GM18520 (cell line): ENCODE measurements around the gene ATP23.

Experiments used
- ATAC-seq: cut with Tn5 transposase; IDR thresholded peaks from one replicate; pipeline ENCODE4 v1.9.1; 2021; ENCODE audit not compliant: unreplicated experiment

The ATP23 gene

DNA sequence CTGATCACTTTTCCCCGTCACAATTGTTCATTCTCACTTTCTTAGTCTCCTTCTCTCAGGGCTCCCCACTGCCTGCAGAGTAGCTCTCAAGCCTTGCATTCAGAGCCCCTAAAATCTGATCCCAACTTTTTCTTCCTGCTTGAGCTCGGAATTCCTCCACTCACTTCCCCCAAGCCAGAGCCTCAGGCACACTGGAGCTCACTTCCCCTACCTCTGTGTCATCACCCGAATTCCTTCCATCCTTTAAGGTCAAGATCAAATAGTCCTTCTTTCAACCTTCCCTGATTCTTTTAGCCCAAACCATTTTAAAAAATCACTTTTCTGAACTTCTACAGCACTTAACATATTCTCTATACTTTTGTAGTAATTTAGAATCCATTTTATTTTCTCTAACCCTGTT lies 34.1 kb upstream of the ATP23 start:
- no peak for ATAC-seq

DNA sequence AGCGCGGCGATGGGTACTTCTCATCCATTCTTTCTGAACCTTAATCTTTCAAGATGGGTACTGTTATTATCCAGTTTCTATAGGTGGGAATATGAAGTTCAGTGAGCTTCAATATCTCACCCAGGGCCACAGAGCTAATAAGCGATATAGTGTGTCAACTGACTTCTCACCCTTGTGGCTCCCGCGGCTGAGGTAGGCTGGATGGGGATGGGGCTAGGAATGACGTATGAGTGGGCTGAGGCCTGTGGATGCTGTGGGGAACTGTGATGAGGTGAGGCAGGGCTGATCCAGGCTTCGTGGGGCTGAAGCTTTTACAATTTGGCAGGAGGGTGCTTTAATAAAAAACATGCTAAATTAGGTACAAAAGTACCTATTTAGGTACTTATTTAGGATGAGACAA lies 32.9 kb upstream of the ATP23 start:
- ATAC-seq, result no peak

DNA sequence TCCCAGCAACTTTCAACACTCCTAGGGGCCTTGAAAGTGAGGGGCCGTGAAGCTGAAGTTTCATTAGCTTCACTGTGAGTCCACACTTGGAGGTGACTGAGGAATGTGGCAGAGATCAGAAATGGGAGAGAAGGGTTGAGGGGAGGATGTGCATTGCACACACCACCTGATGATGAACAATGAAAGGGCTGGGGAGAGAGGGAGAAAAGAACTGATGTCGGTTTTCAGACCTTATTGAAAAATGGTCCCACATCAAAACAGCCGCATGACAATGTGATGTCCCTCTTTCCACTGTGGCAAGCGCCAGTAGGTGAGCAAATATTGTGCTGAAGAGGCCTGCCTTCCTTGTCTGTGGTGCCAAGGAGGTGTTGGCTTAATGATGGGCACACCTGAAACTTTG lies 32.3 kb upstream of the ATP23 start:
- no peak for ATAC-seq

DNA sequence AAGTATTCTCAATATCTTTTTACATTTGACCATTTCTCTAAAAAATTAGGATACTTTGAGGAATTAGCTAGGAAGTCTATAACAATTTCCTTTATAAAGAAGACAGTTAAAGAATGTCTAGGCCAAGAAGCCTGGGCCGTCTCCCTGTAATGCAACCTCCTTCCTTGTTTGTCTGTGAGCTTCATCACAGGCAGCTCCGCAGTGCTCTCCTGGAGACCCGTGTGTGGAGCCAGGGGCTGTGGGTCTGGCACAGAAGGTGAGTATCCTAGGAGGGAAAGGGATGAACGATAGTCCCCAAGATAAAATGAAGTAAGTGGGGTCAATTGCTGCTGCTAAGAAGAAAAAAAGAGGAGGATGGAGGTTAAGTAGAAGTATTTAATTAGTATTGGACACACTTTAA lies 31.8 kb upstream of the ATP23 start:
- ATAC-seq, result no peak

DNA sequence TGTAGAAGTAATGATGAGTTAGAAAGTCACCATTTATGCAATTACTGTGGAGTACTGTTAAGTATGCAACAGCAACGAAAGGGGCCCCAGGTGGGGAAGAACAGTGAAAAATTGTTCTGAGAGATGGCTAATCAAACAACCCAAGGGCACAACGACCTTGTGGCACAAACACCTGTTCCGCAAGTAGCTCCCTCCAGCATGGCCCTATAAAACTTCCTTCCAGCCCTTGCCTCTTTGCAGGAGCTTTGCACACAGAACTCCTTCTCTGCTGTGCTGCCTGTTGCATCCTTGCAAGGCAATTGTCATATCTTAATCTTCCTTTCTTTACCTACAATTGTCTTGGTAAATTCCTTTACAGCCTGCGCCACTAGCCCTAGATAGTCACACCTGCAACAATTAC lies 23.2 kb upstream of the ATP23 start:
- no peak for ATAC-seq

DNA sequence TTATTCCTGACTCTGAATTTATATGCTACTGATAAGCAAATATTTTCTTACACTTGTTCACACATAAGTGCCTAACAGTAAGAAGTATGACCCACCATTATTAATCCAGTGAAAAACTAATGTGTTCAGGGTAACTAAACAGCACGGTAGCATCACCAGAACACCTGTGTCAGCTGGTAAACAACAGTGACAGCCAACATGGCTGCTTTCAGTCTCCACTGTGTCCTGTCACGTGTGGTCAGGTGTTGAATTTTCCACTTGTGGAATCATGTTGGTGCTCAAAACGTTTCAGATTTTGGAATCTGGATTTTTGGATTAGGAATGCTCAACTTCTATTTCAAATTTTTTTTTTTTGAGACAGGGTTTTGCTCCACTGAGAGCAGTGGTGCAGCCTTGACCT lies 14.3 kb upstream of the ATP23 start:
- no peak for ATAC-seq

DNA sequence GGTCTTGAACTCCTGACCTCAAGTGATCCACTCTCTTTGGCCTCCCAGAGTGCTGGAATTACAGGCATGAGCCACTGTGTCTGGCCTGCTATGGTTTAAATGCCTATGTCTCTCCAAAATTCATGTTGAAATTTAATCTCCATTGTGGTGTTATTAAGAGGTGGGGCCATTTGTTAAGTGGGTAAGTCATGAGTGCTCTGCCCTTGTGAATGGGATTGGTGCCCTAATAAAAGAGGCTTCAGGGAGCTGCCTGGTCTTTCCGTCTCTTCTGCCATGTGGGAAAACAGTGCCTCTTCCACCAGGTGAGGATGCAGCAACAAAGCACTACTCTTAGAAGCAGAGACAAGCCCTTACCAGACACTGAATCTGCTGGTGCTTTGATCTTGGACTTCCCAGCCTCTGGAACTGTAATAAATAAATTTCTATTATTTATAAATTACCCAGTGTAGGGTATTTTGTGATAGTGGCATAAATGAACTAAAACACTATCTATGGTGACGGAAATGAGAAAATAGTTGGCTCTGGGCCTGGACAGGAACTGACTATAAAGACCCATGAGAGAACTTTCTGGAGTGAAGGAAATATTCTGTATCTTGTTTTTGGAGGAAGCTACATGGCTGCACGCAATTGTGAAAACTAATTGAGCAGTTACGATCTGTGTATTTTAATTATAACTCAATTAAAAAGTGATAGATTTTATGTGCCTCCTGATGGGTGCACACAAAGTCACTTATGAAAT lies 12.1 kb upstream of the ATP23 start:
- no peak for ATAC-seq

DNA sequence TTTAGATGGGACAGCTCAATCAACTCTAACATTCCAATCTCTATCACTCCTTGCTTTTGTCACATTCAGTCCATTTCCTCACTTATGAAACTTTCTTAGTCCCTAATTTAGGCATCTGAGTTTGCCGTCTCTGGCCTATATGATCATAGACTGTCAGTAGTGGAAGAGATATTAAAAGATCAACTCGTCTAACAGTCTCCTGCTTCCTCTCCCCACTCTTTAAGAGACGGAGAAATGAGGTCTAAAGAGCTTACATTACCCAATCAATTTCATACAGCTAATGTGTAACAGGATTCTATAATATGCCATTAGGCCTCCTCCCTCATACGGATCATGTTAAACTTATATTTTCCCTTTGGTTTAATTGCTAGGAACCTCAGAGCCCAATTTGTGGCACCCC lies 6.5 kb upstream of the ATP23 start:
- no peak for ATAC-seq

DNA sequence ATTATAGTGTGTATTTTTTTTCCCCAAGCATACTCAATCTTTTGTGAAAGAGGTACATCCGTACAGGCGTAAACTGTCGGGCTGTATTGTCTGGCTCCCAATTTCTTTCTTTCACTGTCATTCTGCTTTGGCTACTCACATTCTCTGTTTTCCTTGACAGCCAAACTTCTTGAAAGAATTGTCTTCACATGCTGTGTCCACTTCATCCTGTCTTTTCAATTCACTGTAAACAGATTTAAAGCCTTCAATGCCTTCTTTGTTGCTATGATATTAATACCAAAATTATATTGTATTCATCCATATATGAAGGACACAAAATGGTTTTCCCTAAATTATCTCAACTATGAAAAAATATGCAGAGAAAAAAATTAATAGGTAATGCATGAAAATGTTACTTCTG lies 6.0 kb upstream of the ATP23 start:
- ATAC-seq, result no peak

DNA sequence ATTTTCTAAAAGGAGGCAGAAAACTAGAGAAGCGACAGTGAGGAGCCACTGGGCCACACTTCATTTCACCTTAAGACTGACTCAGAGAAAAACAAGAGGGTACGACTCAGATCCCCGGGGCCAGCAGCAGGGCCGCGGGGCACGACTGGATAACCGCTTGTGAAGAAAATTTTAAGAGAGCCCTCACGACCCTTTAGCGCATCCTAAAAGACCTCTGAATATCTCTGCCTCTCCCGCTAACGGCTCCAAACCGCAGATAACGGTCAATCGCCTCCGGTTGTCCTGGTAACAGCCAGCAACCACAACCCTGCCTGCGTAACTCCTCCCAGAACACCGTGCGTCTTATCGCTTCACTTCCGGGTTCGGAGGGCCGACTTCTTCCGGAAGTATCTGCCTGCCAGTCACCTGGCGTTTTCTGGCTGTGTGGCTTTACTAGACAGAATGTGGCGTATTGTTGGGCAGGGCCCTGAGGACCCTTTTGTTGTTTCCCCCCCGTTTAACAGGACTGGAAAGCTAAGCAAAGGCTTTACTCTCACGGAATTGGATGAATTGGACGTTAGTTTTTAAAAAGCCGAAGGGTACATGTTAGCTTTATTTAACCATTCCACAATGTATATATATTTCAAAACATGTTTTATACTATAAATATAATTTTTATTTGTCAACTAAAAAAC lies 5.4 kb upstream of the ATP23 start:
- ATAC-seq, result peak; percentile 99

DNA sequence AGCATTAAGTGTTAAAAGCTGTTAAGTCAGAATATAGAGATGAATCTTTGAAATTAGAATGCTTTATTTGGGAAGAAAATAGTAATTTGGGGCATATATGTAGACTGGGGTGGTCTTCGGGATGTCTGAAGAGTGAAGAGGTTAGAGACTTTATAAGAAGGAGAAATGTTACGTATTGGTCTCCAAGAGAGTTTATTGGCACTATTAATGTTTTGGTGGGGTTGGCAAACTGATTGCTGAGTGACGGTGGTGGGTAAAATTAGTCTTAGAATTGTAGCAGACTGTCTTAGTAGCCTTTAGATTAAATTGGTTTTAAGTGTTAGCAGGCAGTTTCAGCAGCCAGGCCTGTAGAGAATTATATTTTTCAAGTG lies 4.9 kb upstream of the ATP23 start:
- ATAC-seq, result no peak

DNA sequence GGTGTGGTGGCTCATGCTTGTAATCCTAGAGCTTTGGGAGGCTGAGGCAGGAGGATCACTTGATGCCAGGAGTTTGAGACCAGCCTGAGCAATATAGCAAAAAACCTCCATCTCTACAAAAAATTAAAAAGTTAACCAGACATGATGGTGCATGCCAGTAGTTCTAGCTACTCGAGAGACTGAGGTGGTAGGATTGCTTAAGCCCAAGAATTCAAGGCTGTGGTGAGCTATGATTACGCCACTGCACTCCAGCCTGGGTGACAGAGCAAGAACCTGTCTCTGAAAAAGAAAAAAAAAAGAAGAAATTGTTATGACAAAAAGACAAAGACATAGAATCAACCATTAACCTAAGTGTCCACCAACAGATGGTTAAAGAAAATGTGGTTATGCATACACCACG lies 2.1 kb upstream of the ATP23 start:
- no peak for ATAC-seq

DNA sequence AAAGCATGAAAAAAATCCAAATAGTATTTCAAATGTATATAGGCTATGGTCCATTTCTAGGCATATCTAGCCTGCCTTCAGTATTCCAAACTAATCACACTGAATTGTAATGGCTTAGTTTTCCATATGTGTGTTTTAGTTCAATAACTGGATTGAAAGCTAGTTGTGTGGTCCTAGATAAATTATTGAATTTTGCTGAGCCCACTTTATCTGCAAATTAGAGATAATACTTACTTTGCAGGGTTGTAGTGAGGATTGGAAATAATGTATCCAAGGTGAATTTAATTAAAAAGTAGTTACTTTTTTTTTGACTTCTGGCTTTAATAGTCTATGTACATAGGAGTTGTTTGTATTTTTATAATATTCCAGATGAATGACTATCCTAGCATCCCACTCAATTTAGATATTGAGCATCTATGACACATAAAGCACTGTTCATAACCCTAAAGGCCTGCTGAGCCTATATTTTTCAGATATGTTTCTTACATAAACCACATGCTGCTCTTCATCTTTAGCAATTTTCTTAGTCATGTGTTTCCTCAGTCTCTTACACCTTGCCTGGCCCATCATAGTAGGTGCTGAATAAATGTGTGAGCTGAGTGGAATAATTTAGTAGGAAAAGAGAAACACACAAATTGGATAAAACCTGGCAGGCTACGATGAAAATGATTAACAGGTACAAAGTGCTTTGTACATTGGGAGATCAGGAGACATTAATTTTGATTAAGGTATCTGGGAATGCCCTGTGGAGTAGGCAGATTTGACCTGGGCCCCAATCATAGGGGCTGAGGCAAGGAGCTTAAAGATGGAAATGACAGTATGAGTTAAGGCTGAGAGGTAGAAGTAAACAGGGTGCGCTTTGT lies 1.1 kb upstream of the ATP23 start:
- no peak for ATAC-seq

DNA sequence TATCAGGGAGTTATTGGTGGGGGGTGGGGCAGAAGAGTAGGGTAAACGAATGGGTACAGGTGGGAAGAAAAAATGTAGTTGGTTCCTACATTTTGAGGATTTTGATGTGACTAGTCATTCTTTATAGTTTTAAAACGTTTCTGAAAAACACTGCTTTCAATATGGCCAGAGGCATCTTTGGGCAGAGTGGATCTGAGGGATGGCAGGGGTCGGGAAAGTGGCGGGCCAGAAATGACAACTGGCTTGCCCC lies 527 bp upstream of the ATP23 start:
- ATAC-seq, result no peak

DNA sequence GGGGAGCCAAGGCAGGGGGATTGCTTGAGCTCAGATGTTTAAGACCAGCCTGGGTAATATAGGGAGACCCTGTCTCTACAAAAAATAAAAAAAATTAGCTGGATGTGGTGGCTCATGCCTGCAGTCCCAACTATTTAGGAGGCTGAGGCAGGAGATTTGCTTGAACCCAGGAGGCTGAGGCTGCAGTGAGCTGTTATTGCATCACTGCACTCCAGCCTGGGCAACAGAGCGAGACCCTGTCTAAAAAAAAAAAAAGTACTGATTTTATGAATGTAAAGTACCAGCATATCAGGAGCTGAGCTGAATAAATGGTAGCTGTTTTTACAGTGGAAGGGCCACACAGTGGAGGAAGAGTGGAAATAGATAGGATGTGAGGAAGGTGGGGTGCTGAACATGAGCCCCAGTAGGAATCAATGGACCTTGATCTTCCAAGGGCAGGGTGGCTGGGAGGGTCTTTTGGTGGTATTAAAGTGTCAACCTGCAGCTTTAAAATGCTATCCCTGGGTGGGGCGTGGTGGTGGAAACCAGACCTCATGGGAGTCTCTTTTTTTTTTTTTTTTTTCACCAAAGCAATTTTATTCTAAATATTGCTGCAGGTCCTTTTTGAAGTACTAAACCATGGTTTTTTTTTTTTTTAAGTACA lies 2.2 kb downstream of the ATP23 start:
- no peak for ATAC-seq

DNA sequence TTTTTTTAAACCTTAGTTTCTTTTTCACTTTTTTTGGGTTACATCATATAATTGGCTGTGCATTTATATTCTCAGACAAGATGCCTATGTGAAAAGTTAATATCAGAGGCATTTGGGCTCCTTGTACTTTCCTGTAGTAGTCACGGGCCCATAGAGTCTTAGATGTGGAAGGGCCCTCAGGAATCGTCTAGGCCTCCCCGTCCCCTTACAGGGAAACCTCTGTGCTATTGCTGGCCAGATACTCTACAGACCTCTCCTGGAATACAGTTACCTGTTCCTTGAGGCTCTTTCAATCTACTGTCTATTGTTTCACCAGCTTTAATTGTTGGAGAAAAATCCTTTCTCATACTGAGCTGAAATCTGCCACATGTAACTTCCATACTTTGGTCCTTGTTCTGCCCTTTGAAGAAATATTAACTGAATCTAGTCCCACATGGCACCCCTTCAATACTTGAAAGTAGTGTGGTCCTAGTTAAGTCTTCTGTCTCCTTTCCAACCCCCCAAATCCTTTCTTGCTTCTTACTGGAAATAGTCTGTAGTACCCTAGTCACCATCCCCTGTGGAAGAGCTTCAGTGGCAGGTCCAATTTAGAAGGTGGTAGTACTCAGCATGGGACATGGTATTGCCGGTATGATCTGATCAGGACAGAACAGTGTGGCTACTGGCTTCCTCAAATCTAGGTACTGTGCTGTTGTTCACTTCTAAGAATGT lies 3.1 kb downstream of the ATP23 start:
- ATAC-seq, result no peak

DNA sequence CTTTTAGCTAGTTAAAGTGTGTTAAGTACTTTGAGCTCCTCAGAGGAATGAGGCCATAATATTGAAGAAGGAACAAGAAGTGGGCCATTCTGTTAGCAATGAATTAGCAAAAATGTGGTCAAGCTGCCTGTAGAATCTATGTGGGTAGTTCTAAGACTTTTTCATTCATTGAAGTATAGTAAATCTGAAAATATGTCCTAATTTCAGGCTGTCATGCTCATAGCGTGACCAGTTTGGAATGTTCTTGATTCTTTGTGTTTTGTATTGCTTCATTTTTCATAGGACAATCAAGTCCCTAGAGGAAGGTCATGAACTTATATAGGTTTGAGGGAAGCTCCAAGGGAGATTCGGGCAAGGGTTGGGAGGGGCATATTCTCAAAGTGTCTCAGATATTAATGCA lies 11.4 kb downstream of the ATP23 start:
- no peak for ATAC-seq

DNA sequence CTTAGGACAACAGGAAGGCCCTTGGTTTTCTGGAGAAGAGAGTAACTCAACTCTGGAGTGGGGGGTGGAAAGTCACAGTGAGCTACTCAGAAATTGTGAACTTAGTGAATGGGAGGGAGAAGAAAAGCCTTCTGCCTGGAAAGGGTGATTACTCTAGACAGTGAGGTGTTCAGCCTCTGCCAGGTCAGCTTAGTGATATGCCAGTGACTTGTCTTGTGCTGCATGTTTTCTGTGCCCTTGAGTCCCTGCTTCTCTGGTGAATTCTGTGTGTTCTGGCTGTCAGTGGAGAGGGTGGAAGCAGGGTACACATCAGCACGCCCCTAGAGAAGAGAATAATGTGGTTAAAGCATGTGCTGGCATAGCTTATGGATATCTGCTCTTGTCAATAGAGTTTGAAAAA lies 13.4 kb downstream of the ATP23 start:
- ATAC-seq, result no peak

DNA sequence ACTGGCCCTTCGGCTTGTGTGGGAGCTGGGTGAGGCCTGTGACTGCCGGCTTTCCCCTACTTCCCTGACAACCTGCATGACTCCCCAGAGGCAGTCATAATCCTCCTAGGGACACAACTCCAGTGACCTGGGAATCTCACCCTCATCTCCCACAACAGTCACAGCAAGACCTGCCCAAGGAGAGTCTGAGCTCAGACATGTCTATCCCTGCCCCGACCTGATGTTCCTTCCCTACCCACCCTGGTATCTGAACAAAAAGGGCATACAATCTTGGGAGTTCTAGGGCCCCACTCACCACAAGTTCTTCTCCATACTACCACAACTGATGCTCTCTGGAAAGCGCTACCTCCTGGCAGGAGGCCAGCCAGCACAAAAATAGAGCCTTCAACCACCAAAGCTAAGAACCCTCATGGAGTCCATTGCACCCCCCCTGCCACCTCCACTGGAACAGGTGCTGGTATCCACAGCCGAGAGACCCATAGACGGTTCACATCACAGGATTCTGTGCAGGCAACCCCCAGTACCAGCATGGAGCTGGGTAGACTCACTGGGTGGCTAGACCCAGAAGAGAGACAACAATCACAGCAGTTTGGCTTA lies 16.8 kb downstream of the ATP23 start:
- ATAC-seq, result no peak

DNA sequence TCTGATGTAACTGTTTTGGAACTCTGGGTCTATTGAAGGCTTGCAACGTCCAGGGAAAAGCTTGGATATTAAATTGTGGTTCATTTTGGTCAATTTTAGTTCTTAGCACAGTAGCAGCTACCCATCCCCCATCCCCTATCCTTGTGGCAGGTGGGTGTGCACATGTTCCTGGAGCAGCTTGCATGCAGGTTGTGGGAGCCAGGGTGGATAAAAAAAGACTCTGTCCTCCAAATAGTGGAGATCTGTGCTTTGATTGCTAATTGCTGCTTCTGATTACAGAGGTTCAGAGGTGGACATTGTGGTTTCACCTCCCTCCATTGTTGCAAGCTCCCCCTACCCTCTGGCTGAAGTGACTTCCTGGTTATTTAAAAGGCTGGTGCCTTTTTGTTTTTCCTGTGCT lies 23.1 kb downstream of the ATP23 start:
- ATAC-seq, result no peak

DNA sequence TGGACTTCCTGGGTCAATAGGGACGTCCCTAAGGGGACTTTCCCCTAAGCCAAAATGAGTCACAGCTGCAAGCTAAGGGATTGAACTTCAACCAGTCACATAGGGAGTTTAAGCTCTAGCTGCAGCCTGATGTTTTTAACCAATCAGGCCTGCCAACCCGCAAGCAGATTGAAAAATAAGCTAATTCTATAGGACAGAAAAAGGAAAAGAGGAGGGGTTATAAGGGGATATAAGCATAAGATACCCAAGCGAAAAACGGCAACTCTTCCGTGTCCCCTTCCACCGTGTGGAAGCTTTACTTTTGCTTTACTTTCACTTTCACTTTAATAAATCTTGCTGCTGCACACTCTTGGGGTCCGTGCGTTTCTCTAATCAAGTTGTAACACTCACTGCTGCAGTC lies 24.4 kb downstream of the ATP23 start:
- ATAC-seq, result no peak
